IMR-90 (cell line): Measurements from ENCODE around the gene RAP2A. TPM values are rescaled to one million over a fixed set of nuclear protein-coding genes. Genes with fewer than 3 reads are reported as not detected.

ENCODE experiments used
- ATAC-seq: fragments of 200-7000 bp; cut with Tn5 transposase; 2 replicates; pipeline ENCODE4 v1.9.1; 2020; ENCODE audit warnings: low read depth, mild to moderate bottlenecking, moderate library complexity
- BruUV-seq: library from RNA; stranded (reverse); fragments of 400-500 nt; replicated peaks from 2 replicates; lab custom pipeline; 2021; lab: Mats Ljungman, UMichigan
- CTCF ChIA-PET: fragments of 300-600 bp; formaldehyde crosslinking; extraction: SDS; loops from one replicate; lab custom pipeline; 2021; ENCODE audit warnings: antibody characterized with exemption; lab: Yijun Ruan, JAX
- POLR2A ChIA-PET: fragments of 300-600 bp; sonication (Branson Sonifier 250); formaldehyde crosslinking; loops from one replicate; lab custom pipeline; 2022; ENCODE audit warnings: antibody characterized with exemption; ENCODE audit not compliant: unreplicated experiment; lab: Charles Lee
- DNase-seq: peaks from one replicate; pipeline ENCODE4 v3.0.0; 2013
- H2AFZ ChIP-seq: replicated peaks from 2 replicates; pipeline ENCODE3; 2013; ENCODE audit warnings: low read length, mild to moderate bottlenecking; ENCODE audit not compliant: poor library complexity
- H2AK5ac ChIP-seq: 2 replicates; pipeline ENCODE4 v1.6.1; 2013; ENCODE audit warnings: low read depth, low read length, inconsistent platforms
- H2AK9ac ChIP-seq: replicated peaks from 2 replicates; pipeline ENCODE3; 2013; ENCODE audit warnings: mild to moderate bottlenecking, low read depth, low read length, moderate library complexity; ENCODE audit not compliant: poor library complexity
- H2BK120ac ChIP-seq: 2 replicates; pipeline ENCODE4 v1.6.1; 2013; ENCODE audit warnings: low read depth, low read length, inconsistent platforms
- H2BK15ac ChIP-seq: 3 replicates; pipeline ENCODE4 v1.6.1; 2013; ENCODE audit warnings: low read depth, low read length, inconsistent platforms
- H2BK20ac ChIP-seq: 2 replicates; pipeline ENCODE4 v1.6.1; 2013; ENCODE audit warnings: low read depth, mild to moderate bottlenecking, inconsistent platforms, low read length, moderate library complexity
- H2BK5ac ChIP-seq: 2 replicates; pipeline ENCODE4 v1.6.1; 2013; ENCODE audit warnings: mild to moderate bottlenecking, low read depth, low read length, inconsistent platforms; ENCODE audit not compliant: poor library complexity, severe bottlenecking
- H3K14ac ChIP-seq: replicated peaks from 2 replicates; pipeline ENCODE4 v1.6.1; 2013; ENCODE audit warnings: low read depth, low read length, inconsistent platforms
- H3K18ac ChIP-seq: 2 replicates; pipeline ENCODE4 v1.6.1; 2013; ENCODE audit warnings: low read depth, low read length, control low read depth
- H3K23ac ChIP-seq: 2 replicates; pipeline ENCODE4 v1.6.1; 2013; ENCODE audit warnings: low read depth, low read length, inconsistent platforms
- H3K27ac ChIP-seq: 2 replicates; pipeline ENCODE4 v1.5.1; 2013; ENCODE audit warnings: mild to moderate bottlenecking, control low read depth, low read length; ENCODE audit not compliant: insufficient read depth
- H3K27me3 ChIP-seq: 2 replicates; pipeline ENCODE4 v1.6.1; 2013; ENCODE audit warnings: low read length; ENCODE audit not compliant: control insufficient read depth, insufficient read depth
- H3K36me3 ChIP-seq: 2 replicates; pipeline ENCODE4 v1.6.1; 2013; ENCODE audit warnings: low read length, mixed read lengths; ENCODE audit not compliant: control insufficient read depth, insufficient read depth
- H3K4ac ChIP-seq: 2 replicates; pipeline ENCODE4 v1.6.1; 2013; ENCODE audit warnings: low read depth, low read length, inconsistent platforms
- H3K4me1 ChIP-seq: 2 replicates; pipeline ENCODE4 v1.6.1; 2013; ENCODE audit warnings: low read length, mixed read lengths; ENCODE audit not compliant: control insufficient read depth, insufficient read depth
- H3K4me2 ChIP-seq: 2 replicates; pipeline ENCODE4 v1.6.1; 2013; ENCODE audit warnings: low read depth, mild to moderate bottlenecking, control low read depth, low read length, moderate library complexity
- H3K4me3 ChIP-seq: 2 replicates; pipeline ENCODE4 v1.5.1; 2013; ENCODE audit warnings: low read depth, mild to moderate bottlenecking, control low read depth, low read length, moderate library complexity; ENCODE audit not compliant: insufficient read depth
- H3K56ac ChIP-seq: 2 replicates; pipeline ENCODE4 v1.6.1; 2013; ENCODE audit warnings: low read length, inconsistent platforms; ENCODE audit not compliant: insufficient read depth; ENCODE audit errors: extremely low read depth
- H3K79me1 ChIP-seq, 2 experiments: 2 replicates each; pipeline ENCODE4 v1.6.1; 2013; ENCODE audit warnings: low read length in 2 of 2, inconsistent platforms in 1 of 2, low read depth in 1 of 2
- H3K9ac ChIP-seq: 2 replicates; pipeline ENCODE4 v1.6.1; 2013; ENCODE audit warnings: low read depth, low read length, control low read depth
- H3K9me1 ChIP-seq: 2 replicates; pipeline ENCODE4 v1.6.1; 2013; ENCODE audit warnings: low read length, inconsistent platforms; ENCODE audit not compliant: insufficient read depth
- H3K9me3 ChIP-seq: 2 replicates; pipeline ENCODE4 v1.6.1; 2013; ENCODE audit warnings: low read length; ENCODE audit not compliant: control insufficient read depth, insufficient read depth
- H4K20me1 ChIP-seq: 2 replicates; pipeline ENCODE4 v1.6.1; 2013; ENCODE audit warnings: low read length, inconsistent platforms; ENCODE audit not compliant: insufficient read depth
- H4K5ac ChIP-seq: 2 replicates; pipeline ENCODE4 v1.6.1; 2013; ENCODE audit warnings: mild to moderate bottlenecking, low read depth, low read length, control low read depth
- H4K8ac ChIP-seq, 2 experiments: 2 replicates each; pipeline ENCODE4 v1.6.1; 2013; ENCODE audit warnings: low read depth in 2 of 2, low read length in 2 of 2, control low read depth in 1 of 2, inconsistent platforms in 1 of 2
- H4K91ac ChIP-seq: 2 replicates; pipeline ENCODE4 v1.6.1; 2013; ENCODE audit warnings: low read depth, low read length, inconsistent platforms; ENCODE audit not compliant: insufficient read depth
- BHLHE40 ChIP-seq: fragments of 150-350 bp; IDR thresholded peaks from 2 replicates; pipeline ENCODE4 v1.6.1; 2016; ENCODE audit warnings: mild to moderate bottlenecking, low read depth, low read length
- CEBPB ChIP-seq: IDR thresholded peaks from 2 replicates; pipeline ENCODE4 v1.6.1; 2012; ENCODE audit warnings: low read depth, low read length, improper control_type of control experiment
- CHD1 ChIP-seq: IDR thresholded peaks from 2 replicates; pipeline ENCODE4 v1.6.1; 2012; ENCODE audit warnings: low read depth, low read length, improper control_type of control experiment
- CTCF ChIP-seq: conservative IDR thresholded peaks from 2 replicates; pipeline ENCODE4 v1.5.1; 2012; ENCODE audit warnings: mild to moderate bottlenecking, low read depth, low read length, improper control_type of control experiment
- ELK1 ChIP-seq: fragments of 150-350 bp; IDR thresholded peaks from 2 replicates; pipeline ENCODE4 v1.6.1; 2016; ENCODE audit warnings: low read depth, mild to moderate bottlenecking, low read length, moderate library complexity, borderline replicate concordance
- FOS ChIP-seq: fragments of 150-350 bp; IDR thresholded peaks from 2 replicates; pipeline ENCODE4 v1.6.1; 2016; ENCODE audit warnings: low read depth, low read length
- MAFK ChIP-seq: IDR thresholded peaks from 2 replicates; pipeline ENCODE4 v1.6.1; 2012; ENCODE audit warnings: low read depth, low read length, improper control_type of control experiment
- MAZ ChIP-seq: IDR thresholded peaks from 2 replicates; pipeline ENCODE4 v1.6.1; 2012; ENCODE audit warnings: low read depth, mild to moderate bottlenecking, low read length, improper control_type of control experiment, moderate library complexity, borderline replicate concordance
- NFE2L2 ChIP-seq: fragments of 150-350 bp; IDR thresholded peaks from 2 replicates; pipeline ENCODE4 v1.6.1; 2016; ENCODE audit warnings: low read depth, mild to moderate bottlenecking, low read length
- RAD21 ChIP-seq: IDR thresholded peaks from 2 replicates; pipeline ENCODE4 v1.6.1; 2012; ENCODE audit warnings: low read length, improper control_type of control experiment
- RCOR1 ChIP-seq: IDR thresholded peaks from 2 replicates; pipeline ENCODE4 v1.6.1; 2012; ENCODE audit warnings: mild to moderate bottlenecking, low read length, improper control_type of control experiment; ENCODE audit not compliant: insufficient replicate concordance
- RFX5 ChIP-seq: IDR thresholded peaks from 2 replicates; pipeline ENCODE4 v1.8.0; 2012; ENCODE audit warnings: low read depth, mild to moderate bottlenecking, low read length, moderate library complexity
- SMC3 ChIP-seq: fragments of 150-350 bp; IDR thresholded peaks from 2 replicates; pipeline ENCODE4 v1.6.1; 2016; ENCODE audit warnings: low read depth, mild to moderate bottlenecking, antibody characterized with exemption, low read length, moderate library complexity
- USF2 ChIP-seq: fragments of 150-350 bp; IDR thresholded peaks from 2 replicates; pipeline ENCODE4 v1.6.1; 2017; ENCODE audit warnings: mild to moderate bottlenecking, antibody characterized with exemption, low read length, low read depth
- WGBS, 2 experiments: methylation state at CpG; one replicate each; pipeline versions ENCODE4 v1.1.5 to v1.1.7; 2013; ENCODE audit warnings: missing lambda C conversion rate in 2 of 2; ENCODE audit not compliant: insufficient read length in 1 of 2; ENCODE audit errors: extremely low coverage in 2 of 2; 5-methylcytosine and 5-hydroxymethylcytosine counted together
- dilution Hi-C: fragments of 300-500 bp; cut with HindIII; formaldehyde crosslinking; loops from one replicate; pipeline ENCODE4 v1.14.3; 2018; ENCODE audit warnings: low sequenced_read_pairs; ENCODE audit not compliant: unreplicated experiment
- in situ Hi-C: fragments of 300-500 bp; cut with MboI; formaldehyde crosslinking; loops from 3 replicates; pipeline ENCODE4 v1.14.3; 2019; ENCODE audit warnings: low sequenced_read_pairs, inconsistent platforms, mixed read lengths
- intact Hi-C: fragments of 100-400 bp; cut with micrococcal nuclease; formaldehyde crosslinking; loops from 2 replicates; pipeline ENCODE4 v1.10.0; 2022
- polyA plus RNA-seq, 3 experiments: library from polyadenylated mRNA; depleted of rRNA; stranded (reverse); fragments of >200 nt; gene quantifications; 2 replicates each; pipeline ENCODE4 v1.2.3, GENCODE V29; 2012; ENCODE audit warnings: low replicate concordance in 1 of 3
- total RNA-seq: library from RNA; depleted of rRNA; stranded (reverse); fragments of >200 nt; gene quantifications from 2 replicates; pipeline ENCODE4 v1.2.3, GENCODE V29; 2012

The RAP2A gene
- total and polyA plus RNA-seq, 2 of the 4 experiments (the other 2 are of a cell fraction), result 6.4 to 21.0 TPM

- in situ Hi-C loops, result no loop called here
- Histone ChIP-seq H3K79me1 (no peaks in the 10 kb centered on the region), H3K27ac (peak overlapping the region; percentile 95; the same call in 1 of the 2 replicates), H2BK15ac (no peak overlapping the region), H2BK120ac (no peak overlapping the region), H3K56ac (no peak overlapping the region), H3K4me1 (peaks cover 9% of the 10 kb centered on the region; the same call in 1 of the 2 replicates), H4K20me1 (no peaks in the 10 kb centered on the region), H3K36me3 (no peaks in the 10 kb centered on the region), H3K23ac (no peak overlapping the region), H3K9me3 (no peaks in the 10 kb centered on the region), H2BK20ac (no peak overlapping the region), H2AK5ac (0 out of 2 replicates have a peak overlapping the region, but pooled peaks have one; percentile 21), H3K14ac (0 out of 2 replicates have a peak overlapping the region, but pooled peaks have one; percentile 7), H2AFZ (no peak overlapping the region), H3K18ac (peak overlapping the region; percentile 42; the same call in 1 of the 2 replicates), H2BK5ac (no peak overlapping the region), H3K9me1 (peaks cover 5% of the 10 kb centered on the region; the same call in 1 of the 2 replicates), H2AK9ac (no peak overlapping the region), H4K8ac (no peak overlapping the region), H3K9ac (no peak overlapping the region), H3K27me3 (no peaks in the 10 kb centered on the region), H3K4me3 (no peak overlapping the region), H4K5ac (peak overlapping the region; percentile 59; the same call in 1 of the 2 replicates), H3K4ac (no peak overlapping the region), H3K4me2 (peak overlapping the region; percentile 37; the same call in 1 of the 2 replicates), H4K91ac (no peak overlapping the region)
- CTCF ChIA-PET, result interaction anchor here (1.4 to 2.4 kb wide), 2 partner anchors 12 to 14 kb away, joined by 4 to 6 read pairs; no protein-coding TSS in a partner anchor
- DNase-seq, result peak; percentile 30
- POLR2A ChIA-PET, result no interaction called here
- WGBS, 2 experiments, result 71% methylated on average over 1 of the region's 6 CpGs; no CpG with 5 or more reads in 1 of the 2 experiments
- peak; percentile 77 for ATAC-seq
- intact Hi-C loops, result no loop called here
- TF ChIP-seq ELK1, result no peak
- no peak for TF ChIP-seq CHD1
- no peak for TF ChIP-seq RAD21
- TF ChIP-seq MAZ, result no peak
- no peak for TF ChIP-seq BHLHE40
- TF ChIP-seq CTCF, result no peak
- TF ChIP-seq RCOR1, result no peak
- TF ChIP-seq CEBPB, result no peak
- no peak for TF ChIP-seq RFX5
- no peak for TF ChIP-seq SMC3
- no peak for TF ChIP-seq MAFK
- TF ChIP-seq NFE2L2, result no peak
- no peak for TF ChIP-seq FOS
- TF ChIP-seq USF2, result no peak
- no TSS peak for BruUV-seq
- dilution Hi-C loops, result no loop called here
Measured at GRCh38 chr13:97474349-97474980, 40.5 kb downstream of the RAP2A start.
